Activated naive CD4-positive, alpha-beta T cell treated with anti-CD3 and anti-CD28 coated beads, Interleukin-2, amount 50 U/mL, for 24 hours (primary cell): ENCODE results near the gene KRTAP9-6.

Source experiments
- H3K27ac Mint-ChIP-seq: one replicate; pipeline ENCODE4 v1.8.0; 2021; ENCODE audit warnings: mild to moderate bottlenecking, mixed read lengths
- H3K27me3 Mint-ChIP-seq: one replicate; pipeline ENCODE4 v1.8.0; 2021; ENCODE audit warnings: mixed read lengths
- H3K36me3 Mint-ChIP-seq: one replicate; pipeline ENCODE4 v1.8.0; 2021; ENCODE audit warnings: mixed read lengths
- H3K4me1 Mint-ChIP-seq: one replicate; pipeline ENCODE4 v1.8.0; 2021; ENCODE audit warnings: mixed read lengths
- H3K4me3 Mint-ChIP-seq: one replicate; pipeline ENCODE4 v1.8.0; 2021; ENCODE audit warnings: mild to moderate bottlenecking, mixed read lengths
- H3K9me3 Mint-ChIP-seq: one replicate; pipeline ENCODE4 v1.8.0; 2021; ENCODE audit warnings: mixed read lengths

The KRTAP9-6 gene

GRCh38 chr17:41298458-41299135 is 33.4 kb downstream of the KRTAP9-6 start:
- Mint-ChIP-seq H3K36me3 (peaks cover 2% of the 10 kb centered on the region), H3K27ac (no peak overlapping the region), H3K4me3 (no peak overlapping the region), H3K4me1 (peaks cover 11% of the 10 kb centered on the region), H3K9me3 (no peaks in the 10 kb centered on the region), H3K27me3 (no peaks in the 10 kb centered on the region)

DNA sequence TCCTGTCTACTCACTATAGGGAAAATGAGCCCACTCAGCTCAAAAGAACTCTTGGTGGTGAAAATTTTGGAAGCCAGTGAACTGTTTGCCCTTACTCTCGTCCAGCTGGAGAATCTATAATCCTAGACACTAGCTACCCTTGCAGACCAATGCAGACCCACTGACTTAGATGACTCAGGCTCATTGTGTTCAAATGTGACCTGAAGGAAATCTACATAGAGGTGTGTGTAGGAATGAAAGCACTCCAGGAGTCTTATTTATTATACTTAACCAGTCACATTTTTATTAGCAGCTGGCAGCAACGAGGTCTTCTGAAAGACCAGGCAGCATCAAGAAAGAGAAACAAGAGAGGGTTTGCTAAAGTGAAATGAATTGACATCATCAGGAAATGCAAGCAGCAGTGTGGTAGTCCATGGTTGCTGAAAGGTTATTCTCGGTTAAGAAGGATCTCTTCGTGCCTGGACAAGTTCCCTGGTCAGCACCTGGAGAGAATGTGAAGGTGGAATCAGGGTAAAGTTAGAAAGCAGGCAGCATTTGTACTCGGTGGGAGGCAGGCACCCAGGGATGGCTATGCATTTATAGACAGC is 36.1 kb downstream of the KRTAP9-6 start:
- Mint-ChIP-seq H3K4me3 (no peak overlapping the region), H3K4me1 (peaks cover 20% of the 10 kb centered on the region), H3K36me3 (peaks cover 2% of the 10 kb centered on the region), H3K9me3 (no peaks in the 10 kb centered on the region), H3K27me3 (no peaks in the 10 kb centered on the region), H3K27ac (no peak overlapping the region)

- no peaks in the 10 kb centered on the region for H3K27me3 Mint-ChIP-seq
- H3K4me1 Mint-ChIP-seq = peaks cover 29% of the 10 kb centered on the region
- no peak within 1 kb of the TSS for H3K4me3 Mint-ChIP-seq
- H3K36me3 Mint-ChIP-seq = peaks cover 2% of the 10 kb centered on the region
- H3K9me3 Mint-ChIP-seq = no peaks in the 10 kb centered on the region
- H3K27ac Mint-ChIP-seq = no peak within 1 kb of the TSS
Observed at GRCh38 chr17:41301916-41302901, 37.0 kb downstream of the KRTAP9-6 start, which contains the start of gene KRTAP29-1. TSS of gene KRTAP29-1 (minus strand) at chr17:41302851. CDS start at chr17:41302851, 0 bp downstream.

DNA sequence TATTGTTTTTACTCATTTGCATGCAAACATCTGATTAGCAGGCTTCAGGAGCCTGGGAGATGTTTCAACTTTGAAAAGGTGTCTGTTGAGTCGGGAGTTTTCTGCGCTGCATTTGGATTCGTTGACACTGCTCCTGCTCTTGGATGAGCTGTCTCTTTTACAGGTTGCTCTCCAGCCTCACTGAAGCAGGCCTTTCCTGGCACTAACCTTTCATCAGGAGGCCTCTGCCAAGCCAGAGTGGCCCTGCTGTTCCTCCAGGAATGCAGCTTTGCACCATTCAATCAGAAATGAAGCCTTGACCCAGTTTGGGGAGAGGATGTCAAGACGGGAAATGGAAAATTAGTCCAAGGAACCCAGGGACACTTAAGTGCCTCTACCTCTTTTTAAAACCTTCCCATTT is 37.8 kb downstream of the KRTAP9-6 start:
- Mint-ChIP-seq H3K9me3 (no peaks in the 10 kb centered on the region), H3K36me3 (peaks cover 2% of the 10 kb centered on the region), H3K4me1 (peaks cover 37% of the 10 kb centered on the region), H3K27me3 (no peaks in the 10 kb centered on the region), H3K27ac (no peak overlapping the region), H3K4me3 (no peak overlapping the region)

- Mint-ChIP-seq H3K4me1 (peaks cover 48% of the 10 kb centered on the region), H3K9me3 (no peaks in the 10 kb centered on the region), H3K36me3 (peaks cover 2% of the 10 kb centered on the region), H3K4me3 (no peak overlapping the region), H3K27ac (no peak overlapping the region), H3K27me3 (no peaks in the 10 kb centered on the region)
Observed at GRCh38 chr17:41304091-41304490, 38.9 kb downstream of the KRTAP9-6 start.

- Mint-ChIP-seq H3K27ac (peak overlapping the region; percentile 93), H3K36me3 (peaks cover 2% of the 10 kb centered on the region), H3K9me3 (no peaks in the 10 kb centered on the region), H3K27me3 (no peaks in the 10 kb centered on the region), H3K4me3 (peak overlapping the region; percentile 81), H3K4me1 (peaks cover 67% of the 10 kb centered on the region)
Observed at GRCh38 chr17:41307647-41308046, 42.5 kb downstream of the KRTAP9-6 start.

DNA sequence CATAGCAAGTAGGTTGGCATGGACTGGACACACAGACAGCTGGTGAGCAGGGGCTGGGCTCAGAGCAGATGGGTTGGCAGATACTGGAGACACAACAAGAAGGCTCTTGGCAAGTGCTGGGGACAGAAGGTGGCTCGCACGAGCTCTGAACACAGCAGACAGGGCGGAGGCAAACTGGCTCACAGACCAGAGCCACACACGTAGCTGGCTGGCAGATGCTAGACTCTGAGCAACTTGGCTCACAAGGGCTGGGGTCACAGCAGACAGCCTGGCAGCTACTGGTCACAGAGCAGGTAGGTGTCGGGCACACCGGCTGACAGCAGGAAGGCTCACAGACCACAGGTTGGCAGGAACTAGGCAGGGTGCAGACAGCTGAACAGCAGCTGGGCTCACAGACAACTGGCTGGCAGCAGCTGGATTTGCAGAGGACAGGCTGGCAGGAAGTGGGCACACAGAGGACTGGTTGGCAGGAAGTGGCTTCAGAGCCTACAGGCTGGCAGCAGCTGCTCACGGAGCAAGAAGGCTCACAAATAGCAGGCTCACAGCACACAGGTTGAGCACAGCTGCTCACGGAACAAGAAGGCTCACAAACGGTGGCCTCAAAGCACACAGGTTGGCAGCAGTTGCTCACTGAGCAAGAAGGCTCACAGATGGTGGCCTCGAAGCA is 43.2 kb downstream of the KRTAP9-6 start:
- Mint-ChIP-seq H3K9me3 (no peaks in the 10 kb centered on the region), H3K4me1 (peaks cover 67% of the 10 kb centered on the region), H3K27me3 (no peaks in the 10 kb centered on the region), H3K36me3 (peaks cover 2% of the 10 kb centered on the region), H3K27ac (peak overlapping the region; percentile 93), H3K4me3 (peak overlapping the region; percentile 81)

GRCh38 chr17:41308918-41309359 is 43.8 kb downstream of the KRTAP9-6 start, which contains the start of gene KRTAP16-1:
TSS of gene KRTAP16-1 (minus strand) at chr17:41309309. CDS start at chr17:41309253, 56 bp downstream.
- Mint-ChIP-seq H3K4me3 (peak within 1 kb of the TSS; percentile 81), H3K4me1 (peaks cover 67% of the 10 kb centered on the region), H3K9me3 (no peaks in the 10 kb centered on the region)

GRCh38 chr17:41311111-41311510 is 45.9 kb downstream of the KRTAP9-6 start:
- H3K9me3 Mint-ChIP-seq = no peaks in the 10 kb centered on the region
- H3K4me1 Mint-ChIP-seq = peaks cover 59% of the 10 kb centered on the region
- H3K4me3 Mint-ChIP-seq = no peak overlapping the region
- no peaks in the 10 kb centered on the region for H3K27me3 Mint-ChIP-seq
- peaks cover 2% of the 10 kb centered on the region for H3K36me3 Mint-ChIP-seq
- H3K27ac Mint-ChIP-seq = no peak overlapping the region

More at GRCh38 chr17:41308918-41309359, 43.8 kb downstream of the KRTAP9-6 start, which contains the start of gene KRTAP16-1:
- peak within 1 kb of the TSS; percentile 93 for H3K27ac Mint-ChIP-seq
- H3K27me3 Mint-ChIP-seq = no peaks in the 10 kb centered on the region
- peaks cover 2% of the 10 kb centered on the region for H3K36me3 Mint-ChIP-seq

DNA sequence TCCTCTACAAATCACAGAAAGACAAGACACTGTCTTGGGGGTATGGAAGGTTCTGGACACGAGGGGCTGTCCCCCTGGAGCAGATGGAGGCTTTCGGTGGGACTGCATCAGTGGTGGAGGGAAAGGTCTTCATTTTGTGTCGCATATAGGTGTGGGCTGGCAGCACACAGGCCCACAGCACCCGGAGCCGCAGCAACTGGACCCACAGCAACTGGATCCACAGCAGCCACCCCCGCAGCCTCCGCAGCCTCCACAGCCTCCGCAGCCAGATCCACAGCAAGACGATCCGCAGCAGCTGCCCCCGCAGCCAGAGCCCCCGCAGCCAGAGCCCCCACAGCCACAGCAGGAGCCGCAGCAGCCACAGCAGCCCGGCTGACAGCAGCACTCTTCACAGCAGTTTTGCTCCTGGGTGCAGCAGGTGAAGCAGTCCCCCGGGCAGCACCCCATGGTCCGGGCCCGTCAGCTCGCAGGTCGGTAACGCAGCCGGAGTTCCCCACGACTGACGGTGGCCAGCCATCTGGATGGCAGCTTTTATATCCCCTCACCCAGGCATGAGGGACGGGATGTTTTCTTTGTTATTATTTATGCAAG is 50.1 kb downstream of the KRTAP9-6 start, which contains the start of gene KRTAP17-1:
Gene KRTAP17-1, minus strand, starts transcription at position 507 of the 591 bp plus-strand sequence. Its CDS starts 60 bp downstream, at position 447.
- H3K4me1 Mint-ChIP-seq = peaks cover 22% of the 10 kb centered on the region
- H3K27me3 Mint-ChIP-seq = no peaks in the 10 kb centered on the region
- peaks cover 9% of the 10 kb centered on the region for H3K9me3 Mint-ChIP-seq
- H3K4me3 Mint-ChIP-seq = no peak within 1 kb of the TSS
- H3K27ac Mint-ChIP-seq = no peak within 1 kb of the TSS
- peaks cover 6% of the 10 kb centered on the region for H3K36me3 Mint-ChIP-seq
